HG03159 (cell line): ENCODE data around the gene RCC1.
"Not testable (repeated sequence)": the region's sequence is repeated elsewhere in the genome, so short reads cannot be mapped to it uniquely, and the experiment has no call there.

Source experiments
- ATAC-seq: cut with Tn5 transposase; IDR thresholded peaks from one replicate; pipeline ENCODE4 v1.9.1; 2021; ENCODE audit warnings: mild to moderate bottlenecking, moderate library complexity; ENCODE audit not compliant: unreplicated experiment

The RCC1 gene

DNA sequence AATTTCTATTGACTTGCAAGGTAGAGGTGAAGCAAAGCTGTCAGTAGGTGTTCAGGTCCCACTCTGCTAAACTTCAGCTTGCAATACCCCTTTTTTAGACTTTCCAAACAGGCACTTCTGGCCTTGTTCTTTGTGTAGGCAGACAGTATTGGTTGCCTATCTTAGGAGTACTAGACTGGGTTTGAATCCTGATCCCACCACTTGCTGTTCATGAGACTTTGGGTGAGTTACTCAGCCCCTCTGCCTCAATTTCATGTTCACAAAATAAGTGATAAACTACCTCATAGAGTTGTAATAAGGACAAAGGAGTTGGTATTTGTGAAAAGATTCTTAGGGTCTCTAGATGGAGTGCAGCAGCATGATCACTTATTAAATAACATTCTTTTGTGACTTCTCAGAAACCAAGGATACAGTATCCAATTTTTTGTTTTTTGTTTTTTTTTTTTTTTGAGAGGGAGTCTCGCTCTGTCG, 5.2 kb downstream of the RCC1 start:
- no peak for ATAC-seq

DNA sequence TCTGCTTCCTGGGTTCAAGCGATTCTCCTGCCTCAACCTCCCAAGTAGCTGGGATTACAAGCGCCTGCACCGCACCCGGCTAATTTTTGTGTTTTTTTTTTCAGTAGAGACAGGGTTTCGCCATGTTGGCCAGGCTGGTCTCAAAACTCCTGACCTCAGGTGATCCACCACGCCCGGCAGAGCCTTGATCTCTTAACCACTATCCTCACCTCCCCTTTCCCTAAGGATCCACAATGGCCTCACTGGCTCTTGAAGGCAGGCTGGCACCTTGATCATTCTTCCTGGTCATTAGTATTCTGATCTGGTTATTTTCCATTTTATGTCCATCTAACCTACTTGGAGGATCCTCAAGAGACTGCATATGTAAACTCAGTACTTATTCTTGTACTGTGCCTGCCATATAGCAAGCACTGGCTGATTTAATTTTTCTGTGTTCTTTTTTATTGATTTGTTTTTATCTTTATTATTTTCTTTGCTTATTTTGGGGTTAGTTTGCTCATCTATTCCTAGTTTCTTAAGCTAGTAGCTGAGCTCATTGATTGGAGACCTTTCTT, 6.3 kb downstream of the RCC1 start:
- no peak for ATAC-seq

DNA sequence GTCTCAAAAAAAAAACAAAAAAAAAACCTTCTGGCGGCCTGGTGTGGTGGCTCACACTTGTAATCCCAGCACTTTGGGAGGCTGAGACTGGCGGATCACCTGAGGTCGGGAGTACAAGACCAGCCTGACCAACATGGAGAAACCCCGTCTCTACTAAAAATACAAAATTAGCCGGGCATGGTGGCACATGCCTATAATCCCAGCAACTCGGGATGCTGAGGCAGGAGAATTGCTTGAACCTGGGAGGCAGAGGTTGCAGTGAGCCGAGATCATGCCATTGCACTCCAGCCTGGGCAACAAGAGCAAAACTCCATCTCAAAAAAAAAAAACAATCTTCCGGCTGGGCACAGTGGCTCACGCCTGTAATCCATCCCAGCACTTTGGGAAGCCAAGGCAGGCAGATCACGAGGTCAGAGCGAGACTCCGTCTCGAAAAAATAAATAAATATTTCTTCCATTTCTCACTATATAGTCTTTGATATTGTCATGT, 8.6 kb downstream of the RCC1 start:
- ATAC-seq = not testable (repeated sequence)

DNA sequence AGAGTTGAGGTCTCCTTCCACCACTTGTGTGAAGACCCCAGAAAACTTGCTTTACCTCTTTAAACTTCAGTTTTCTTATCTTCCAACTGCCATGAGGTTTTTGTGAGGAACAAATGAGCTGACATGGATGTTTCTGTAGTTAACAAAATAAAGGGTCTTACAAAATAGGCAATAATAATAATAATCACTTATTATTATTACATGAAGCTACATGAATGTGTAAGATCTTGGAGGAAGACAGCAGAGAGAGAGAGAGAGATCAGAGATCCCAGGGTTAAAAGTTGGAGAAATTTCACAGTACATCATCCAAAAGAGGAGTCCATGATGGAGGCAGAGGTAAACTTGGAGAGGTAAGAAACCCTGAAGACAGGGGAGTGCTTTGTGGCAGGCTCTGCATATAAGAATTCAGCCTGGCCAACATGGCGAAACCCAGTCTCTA, 10.7 kb downstream of the RCC1 start:
- ATAC-seq = no peak

DNA sequence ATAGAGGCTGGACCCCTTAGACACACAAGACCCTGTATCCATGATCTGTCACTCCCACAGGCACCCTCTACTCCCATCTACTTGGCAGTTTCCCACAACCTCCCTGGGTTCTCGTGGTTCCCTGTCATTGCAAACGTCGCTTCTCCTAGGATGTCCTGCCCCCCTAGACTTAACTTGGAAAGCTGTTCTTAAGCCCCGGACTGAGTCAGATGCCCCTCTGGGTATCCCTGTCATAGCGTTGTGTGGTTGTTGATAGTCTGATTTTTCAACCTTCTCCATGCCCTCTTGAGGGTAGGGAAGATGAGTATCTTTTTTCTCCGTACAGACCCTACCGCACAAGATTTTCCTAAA, 11.8 kb downstream of the RCC1 start:
- no peak for ATAC-seq

DNA sequence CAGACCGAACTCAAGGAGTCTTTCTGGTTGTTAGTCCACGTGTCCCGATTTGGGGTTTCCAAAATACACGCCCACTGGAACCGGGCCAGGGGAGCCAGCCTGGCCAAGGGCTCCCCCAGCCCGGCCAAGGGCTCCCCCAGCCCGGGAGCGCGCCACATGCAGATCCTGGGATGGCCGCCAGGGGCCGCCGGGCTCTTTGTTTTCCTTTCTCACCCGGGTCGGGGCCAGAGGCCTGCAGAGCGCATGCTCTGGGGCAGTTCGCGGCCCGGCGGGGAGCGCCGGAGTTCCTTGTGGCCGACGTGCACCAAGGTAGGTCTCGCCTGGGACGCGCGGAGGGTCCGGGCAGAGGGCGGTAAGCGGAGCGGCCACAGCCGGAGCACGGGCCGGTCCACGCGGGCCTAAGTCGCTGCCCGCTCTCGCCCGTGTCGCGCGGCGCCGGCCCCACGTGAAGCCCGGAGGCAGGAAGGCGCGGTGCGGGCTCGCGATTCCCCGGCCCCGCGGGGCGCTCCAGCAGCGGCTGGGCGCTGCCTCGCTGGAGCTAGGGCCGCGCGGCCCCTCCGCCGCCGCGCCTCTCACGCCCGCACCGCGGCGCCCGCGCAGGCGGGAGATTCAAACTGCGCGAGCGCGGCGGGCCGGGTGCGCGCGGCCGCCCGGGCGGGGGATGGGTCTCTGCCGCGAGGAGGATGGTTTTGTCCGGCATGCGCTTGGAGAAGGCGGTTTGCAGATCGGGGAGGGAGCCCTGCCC, 12.3 kb downstream of the RCC1 start:
- ATAC-seq = peak; percentile 71

DNA sequence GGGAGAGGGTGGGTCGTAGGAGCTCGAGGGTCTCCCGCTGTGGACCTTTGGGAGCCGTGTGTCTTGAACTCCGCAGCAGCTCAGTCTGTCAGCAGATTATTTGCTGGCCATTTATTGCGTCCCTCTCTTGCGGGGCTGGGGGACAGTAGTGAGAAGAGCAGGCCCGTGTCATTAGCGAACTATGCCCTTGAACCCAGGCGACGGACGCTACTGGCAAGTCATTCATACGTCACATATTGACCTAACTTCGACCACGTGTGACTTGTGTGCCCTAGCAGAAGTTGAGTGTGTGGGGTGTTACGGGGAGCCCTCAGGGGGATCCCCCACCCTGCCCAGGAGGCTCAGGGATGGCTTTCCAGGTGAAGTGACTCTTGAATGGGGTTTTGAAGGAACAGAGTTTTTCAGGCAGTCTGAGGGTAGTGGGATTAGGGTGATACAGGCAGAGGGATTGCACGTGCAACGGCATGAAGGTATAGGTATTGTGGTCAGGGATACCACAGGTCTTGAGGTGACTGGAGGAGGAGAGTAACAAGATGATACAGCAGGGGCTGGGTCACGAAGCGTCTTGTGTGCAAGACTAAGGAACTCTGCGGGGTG, 13.0 kb downstream of the RCC1 start:
- ATAC-seq = no peak

DNA sequence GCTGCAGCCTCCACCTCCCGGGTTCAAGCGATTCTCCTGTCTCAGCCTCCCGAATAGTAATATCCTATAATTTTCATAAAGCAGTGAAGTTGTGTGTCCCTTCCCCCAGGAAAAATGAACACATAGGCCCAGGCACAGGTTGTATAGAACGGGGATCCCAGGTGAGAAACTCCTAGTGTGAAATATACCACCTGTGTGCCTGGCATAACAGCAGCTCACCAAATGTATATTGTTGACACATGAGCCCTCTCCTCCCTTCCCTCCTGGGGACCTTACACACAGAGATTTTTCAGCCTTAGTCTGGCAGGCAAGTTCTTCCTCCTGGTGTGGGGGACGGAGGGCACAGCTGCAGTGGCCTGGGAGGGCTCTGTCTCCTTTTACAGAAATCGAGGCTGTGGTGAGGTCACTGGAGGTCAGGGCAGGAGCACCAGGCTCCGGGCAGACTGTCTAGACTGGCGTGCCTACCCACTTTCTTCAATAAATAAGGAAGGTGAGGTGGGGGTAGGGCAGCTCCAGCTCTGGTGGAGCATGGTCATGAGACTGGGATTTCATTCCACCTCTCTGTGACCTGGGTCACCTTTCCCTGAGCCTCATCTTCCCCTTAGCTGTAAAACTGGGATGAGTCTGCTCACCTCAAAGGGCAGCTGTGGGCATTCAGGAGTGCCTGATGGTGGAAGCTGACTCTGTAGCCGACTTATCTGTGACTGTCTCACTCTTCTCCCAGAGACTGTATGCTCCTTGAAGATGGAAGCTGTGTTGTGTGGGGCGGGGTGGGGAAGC, 14.3 kb downstream of the RCC1 start:
- ATAC-seq = no peak

DNA sequence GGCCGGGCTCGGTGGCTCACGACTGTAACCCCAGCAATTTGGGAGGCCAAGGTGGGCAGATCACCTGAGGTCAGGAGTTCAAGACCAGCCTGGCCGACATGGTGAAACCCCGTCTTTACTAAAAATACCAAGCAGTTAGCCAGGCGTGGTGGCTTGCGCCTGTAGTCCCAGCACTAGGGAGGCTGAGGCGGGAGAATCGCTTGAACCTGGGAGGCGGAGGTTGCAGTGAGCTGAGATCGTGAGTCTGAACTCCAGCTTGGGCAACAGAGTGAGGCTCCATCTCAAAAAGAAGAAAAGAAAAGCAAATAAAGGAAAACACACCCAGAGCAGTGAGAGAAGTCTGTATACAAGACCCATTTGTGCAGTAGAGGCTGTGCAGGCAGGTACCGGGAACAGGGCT, 15.0 kb downstream of the RCC1 start:
- ATAC-seq = not testable (repeated sequence)

DNA sequence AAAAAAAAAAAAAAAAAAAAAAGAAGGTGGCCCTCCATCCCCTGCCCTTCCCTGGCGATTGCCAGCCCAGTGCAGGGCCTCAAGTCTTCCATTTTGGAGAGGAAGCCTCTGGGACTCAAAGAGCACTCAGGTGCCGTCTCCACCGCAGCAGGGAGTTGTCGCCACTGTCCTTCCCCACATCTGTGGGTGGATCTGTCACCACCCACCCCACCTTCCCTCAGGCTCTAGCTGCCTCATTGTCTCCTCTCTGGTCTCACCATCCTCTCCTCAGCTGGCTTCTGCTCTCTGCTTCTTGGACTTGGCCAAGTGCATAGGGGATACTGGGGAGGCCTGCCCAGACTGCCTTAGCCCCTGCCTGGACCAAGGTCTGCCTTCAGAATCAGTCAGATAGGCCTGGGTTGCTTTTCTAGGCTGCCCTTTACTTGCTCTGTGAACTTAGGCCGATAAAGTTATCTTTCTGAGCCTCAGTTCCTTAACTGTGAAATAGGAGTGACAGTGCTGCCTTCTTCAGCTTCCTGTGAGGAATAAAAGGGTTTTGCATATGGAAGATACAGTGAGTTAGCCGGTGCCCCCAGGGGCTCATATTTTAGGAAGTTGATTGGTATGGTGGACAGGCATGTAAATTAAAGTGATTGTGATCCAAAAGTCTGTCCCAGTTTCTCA, 15.8 kb downstream of the RCC1 start:
- ATAC-seq = no peak

DNA sequence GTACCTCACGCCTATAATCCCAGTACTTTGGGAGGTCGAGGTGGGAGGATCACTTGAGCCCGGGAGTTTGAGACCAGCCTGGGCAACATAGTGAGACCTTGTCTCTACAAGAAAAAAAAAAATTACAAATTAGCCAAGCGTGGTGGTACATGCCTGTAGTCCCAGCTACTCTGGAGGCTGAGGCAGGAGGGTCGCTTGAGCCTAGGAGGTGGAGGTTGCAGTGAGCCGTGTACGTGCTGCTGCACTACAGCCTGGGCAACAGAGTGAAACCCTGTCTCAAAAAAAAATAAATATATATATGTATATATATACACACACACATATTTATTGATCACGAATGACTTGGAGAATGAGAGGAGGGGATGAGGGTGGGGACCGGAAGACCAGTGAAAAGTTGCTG, 16.7 kb downstream of the RCC1 start:
- ATAC-seq = not testable (repeated sequence)

DNA sequence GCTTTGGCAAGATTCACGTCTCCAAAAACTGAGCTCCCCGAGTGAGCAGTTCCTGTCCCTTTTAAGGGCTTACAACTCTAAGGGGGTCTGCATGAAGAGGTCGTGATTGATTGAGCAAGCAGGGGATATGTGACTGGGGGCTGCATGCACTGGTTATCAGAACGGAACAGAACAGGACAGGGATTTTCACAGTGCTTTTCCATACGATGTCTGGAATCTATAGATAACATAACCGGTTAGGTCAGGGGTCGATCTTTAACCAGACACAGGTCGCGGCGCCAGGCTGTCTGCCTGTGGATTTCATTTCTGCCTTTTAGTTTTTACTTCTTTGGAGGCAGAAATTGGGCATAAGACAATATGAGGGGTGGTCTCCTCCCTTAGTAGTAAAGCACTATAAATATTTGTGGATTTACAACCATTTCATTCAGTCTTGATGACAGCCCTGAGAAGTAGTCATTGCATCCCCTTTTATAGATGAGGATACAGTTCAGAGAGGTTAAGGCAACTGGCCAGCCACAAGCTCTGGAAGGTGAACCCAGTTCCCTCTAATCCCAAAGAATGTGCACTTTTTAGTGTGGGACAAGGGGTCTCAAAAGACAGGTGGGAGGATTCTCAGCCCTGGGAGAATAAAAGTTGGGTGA, 19.3 kb downstream of the RCC1 start:
- ATAC-seq = not testable (repeated sequence)

DNA sequence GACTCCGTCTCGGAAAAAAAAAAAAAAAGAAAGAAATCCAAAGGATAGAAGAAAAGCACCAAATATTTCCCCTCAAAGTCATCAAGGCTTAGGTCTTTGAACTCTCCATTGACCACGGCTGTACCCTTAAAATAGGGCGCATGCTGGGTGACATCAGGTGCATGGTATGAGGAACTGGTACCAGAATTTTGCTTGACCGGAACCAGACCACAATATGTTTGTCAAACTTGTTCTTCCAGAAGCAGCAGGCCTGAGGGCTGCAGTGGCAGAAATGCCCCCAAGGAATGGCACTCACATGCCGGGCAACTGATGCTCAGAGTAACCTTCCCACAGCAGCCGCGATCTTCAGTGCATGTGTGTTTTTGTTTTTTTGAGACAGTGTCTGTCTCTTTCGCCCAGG, 21.0 kb downstream of the RCC1 start:
- no peak for ATAC-seq

DNA sequence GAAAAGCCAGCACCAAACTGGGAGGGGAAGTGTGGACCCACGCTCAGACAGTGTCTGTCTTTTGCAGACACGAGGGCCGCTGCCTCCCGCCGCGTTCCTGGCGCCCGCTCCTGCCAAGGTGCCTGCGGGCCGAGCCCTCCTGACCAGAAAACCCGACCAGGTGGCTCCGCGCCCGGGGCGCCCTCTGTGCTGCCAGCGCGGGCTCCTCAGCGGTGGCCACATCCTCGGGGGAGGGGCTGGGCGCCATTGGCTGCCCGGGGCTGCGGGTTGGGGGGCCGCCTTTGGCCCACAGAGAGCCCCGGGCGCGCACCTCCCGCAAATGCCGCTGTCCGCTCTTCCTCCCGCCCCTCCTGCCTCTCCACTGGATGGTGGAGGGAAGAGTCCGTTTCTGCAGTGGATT, 24.6 kb downstream of the RCC1 start:
- no peak for ATAC-seq

DNA sequence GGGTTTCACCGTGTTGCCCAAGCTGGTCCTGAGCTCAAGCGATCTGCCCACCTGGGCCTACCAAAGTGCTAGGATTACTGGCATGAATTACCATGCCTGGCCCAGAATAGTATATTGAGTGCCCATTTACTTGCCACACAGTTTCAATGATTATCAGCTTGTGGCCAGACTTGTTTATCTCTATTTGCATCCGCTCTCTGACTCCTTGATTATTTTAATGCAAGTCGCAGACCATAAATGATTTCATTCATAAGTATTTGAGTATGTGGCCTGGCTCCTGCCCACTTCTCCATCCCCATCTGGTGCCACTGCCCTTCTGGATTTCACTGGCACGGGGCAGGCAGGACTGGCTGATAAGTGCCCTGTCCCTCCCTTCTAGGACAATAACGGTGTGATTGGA, 28.8 kb downstream of the RCC1 start:
- ATAC-seq = no peak

DNA sequence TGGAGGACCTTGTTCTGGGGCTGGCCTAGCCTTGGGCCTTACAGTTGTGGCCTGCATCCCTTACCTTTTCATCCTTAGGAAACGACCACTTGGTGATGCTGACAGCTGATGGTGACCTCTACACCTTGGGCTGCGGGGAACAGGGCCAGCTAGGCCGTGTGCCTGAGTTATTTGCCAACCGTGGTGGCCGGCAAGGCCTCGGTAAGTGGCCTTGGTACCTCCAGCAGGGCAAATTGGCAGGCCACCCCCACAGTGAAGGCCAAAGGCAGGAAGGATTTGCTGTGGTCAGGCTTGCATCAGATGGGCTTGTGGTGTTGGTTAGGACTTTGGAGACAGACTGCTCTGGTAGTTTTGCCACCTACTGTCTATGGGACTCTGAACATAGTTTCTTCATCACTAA, 29.3 kb downstream of the RCC1 start:
- ATAC-seq = no peak

DNA sequence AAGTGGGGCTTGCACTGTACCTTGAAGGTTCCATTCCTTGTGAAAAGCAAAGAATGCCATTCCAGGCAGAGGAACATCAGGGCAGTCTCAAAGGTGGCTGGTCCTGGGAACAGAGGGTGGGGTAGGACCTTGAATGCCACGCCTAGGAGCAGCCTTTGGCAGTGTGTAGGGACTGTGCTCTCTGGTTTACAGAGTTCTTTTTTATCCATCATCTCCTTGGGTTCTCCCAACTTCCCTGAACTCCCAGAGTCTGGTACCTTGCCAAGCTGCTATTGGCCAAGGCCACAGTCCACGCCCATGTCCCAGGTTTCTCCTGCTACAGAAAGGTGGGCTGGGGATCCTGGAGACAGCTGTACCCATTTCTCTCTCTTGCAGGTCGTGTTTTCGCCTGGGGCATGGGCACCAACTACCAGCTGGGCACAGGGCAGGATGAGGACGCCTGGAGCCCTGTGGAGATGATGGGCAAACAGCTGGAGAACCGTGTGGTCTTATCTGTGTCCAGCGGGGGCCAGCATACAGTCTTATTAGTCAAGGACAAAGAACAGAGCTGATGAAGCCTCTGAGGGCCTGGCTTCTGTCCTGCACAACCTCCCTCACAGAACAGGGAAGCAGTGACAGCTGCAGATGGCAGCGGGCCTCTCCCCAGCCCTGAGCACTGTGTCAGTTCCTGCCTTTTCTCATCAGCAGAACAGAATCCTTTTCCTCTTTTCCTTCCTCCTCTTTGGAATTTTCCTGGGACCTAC, 31.8 kb downstream of the RCC1 start:
- no peak for ATAC-seq

DNA sequence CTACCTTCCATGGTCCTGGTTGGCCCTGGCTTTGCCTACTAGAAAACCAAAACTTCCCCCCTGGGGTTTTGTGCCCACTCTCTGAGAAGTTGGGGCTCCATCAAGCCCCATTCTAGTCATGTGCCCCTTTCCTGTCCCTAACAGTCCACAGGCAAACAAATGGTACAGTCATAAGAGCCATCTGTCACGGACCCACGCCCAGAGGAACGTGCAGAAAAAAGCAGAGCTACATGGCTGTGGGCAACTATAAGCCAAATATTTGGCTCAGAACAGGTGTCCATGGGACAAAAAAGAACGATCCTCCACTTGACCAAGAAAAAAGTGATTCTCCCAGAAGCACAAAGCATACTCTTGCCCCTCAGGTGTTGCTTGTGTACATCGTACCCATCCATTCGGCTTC, 32.4 kb downstream of the RCC1 start:
- ATAC-seq = no peak

DNA sequence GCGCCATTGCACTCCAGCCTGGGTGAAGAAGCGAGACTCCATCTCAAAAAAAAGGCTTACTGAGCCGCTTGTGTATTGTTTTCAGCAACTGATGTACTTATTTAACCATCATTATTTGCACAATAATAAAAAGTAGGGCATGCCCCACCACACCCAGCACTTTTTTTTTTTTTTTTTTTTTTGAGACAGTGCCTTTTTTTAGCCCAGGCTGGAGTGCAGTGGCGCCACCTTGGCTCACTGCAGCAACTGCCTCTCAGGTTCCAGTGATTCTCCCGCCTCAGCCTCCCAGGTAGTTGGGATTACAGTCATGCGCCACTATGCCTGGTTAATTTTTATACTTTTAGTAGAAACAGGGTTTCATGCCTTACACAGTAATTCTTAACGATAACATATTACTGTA, 34.8 kb downstream of the RCC1 start:
- ATAC-seq = no peak
